ENCODE results near the gene BLM.

Gene BLM

DNA sequence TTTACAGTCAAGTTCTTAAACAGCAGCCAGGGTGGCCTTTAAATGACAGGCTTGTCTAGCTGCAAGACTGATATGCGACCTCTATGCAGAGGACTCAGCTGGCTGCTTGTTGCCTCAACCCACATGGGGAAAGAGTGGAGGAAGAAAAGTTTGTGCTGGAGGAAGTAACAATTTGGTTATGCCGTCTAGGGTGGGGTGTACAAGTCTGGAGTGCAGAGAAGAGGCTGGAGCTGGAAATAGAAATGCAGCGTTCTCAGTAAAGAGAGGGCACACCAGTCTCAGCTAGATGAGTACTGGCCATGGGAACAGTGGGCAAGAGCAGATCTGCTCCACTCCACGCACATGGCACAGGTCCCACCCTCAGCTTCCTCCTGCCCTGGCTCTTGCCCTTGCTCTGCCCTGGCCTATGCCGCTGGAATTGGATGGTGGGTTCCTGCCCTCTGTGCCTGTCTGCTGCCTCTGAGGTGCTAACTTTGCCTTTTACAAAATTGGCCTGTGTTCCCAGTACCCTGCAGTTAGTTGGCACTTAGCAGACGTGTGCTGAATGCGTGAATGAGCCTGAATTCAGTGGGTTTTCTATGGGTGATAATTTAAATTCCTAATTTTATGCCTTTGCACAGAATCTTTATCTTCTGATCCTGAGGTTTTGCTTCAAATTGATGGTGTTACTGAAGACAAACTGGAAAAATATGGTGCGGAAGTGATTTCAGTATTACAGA is 91.5 kb downstream of the BLM start:
- no peak for DNase-seq (ENCODE audit: low read depth)
- TF ChIP-seq POLR2A (IDR thresholded peaks at IDR 0.05; ENCODE audit: extremely low read depth, insufficient read length): no peak
- TF ChIP-seq CTCF (IDR thresholded peaks at IDR 0.05; ENCODE audit: low read depth, low read length): no peak
- TF ChIP-seq MYC (IDR thresholded peaks at IDR 0.05; ENCODE audit: low read depth, low read length): no peak
- no peak for TF ChIP-seq MAX (IDR thresholded peaks at IDR 0.05; ENCODE audit: low read depth, low read length)
- H3K4me3 ChIP-seq (ENCODE audit: low read depth, low read length): no peak overlapping the region

GRCh38 chr15:90809536-90809935 is 92.4 kb downstream of the BLM start:
- TF ChIP-seq POLR2A (IDR thresholded peaks at IDR 0.05; ENCODE audit: extremely low read depth, insufficient read length) (no peak), CTCF (IDR thresholded peaks at IDR 0.05; ENCODE audit: low read depth, low read length) (no peak), MAX (IDR thresholded peaks at IDR 0.05; ENCODE audit: low read depth, low read length) (no peak), MYC (IDR thresholded peaks at IDR 0.05; ENCODE audit: low read depth, low read length) (no peak)
- no peak for DNase-seq (ENCODE audit: low read depth)
- no peak overlapping the region for H3K4me3 ChIP-seq (ENCODE audit: low read depth, low read length)

DNA sequence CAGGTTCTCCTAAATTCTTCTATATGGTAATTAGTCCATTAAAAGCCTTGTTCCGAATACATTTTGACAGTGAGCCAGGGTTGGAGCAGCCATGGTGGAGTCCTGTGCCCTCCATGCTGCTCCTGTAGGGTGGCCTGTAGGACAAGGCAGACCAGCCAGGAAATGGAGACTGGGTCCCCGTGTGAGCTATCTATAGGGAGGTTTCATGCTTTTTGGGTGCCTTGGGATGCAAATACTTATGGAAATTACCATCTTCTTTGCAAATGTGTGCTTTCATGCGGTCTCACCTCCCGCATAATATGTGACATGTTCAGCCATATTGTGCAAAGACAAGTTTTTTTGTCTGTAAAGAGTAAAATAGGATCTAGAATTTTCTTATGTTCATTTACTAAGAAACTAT is 93.2 kb downstream of the BLM start:
- no peak for TF ChIP-seq POLR2A (IDR thresholded peaks at IDR 0.05; ENCODE audit: extremely low read depth, insufficient read length)
- TF ChIP-seq CTCF (IDR thresholded peaks at IDR 0.05; ENCODE audit: low read depth, low read length): no peak
- TF ChIP-seq MAX (IDR thresholded peaks at IDR 0.05; ENCODE audit: low read depth, low read length): no peak
- no peak for TF ChIP-seq MYC (IDR thresholded peaks at IDR 0.05; ENCODE audit: low read depth, low read length)
- no peak for DNase-seq (ENCODE audit: low read depth)
- H3K4me3 ChIP-seq (ENCODE audit: low read depth, low read length): no peak overlapping the region

DNA sequence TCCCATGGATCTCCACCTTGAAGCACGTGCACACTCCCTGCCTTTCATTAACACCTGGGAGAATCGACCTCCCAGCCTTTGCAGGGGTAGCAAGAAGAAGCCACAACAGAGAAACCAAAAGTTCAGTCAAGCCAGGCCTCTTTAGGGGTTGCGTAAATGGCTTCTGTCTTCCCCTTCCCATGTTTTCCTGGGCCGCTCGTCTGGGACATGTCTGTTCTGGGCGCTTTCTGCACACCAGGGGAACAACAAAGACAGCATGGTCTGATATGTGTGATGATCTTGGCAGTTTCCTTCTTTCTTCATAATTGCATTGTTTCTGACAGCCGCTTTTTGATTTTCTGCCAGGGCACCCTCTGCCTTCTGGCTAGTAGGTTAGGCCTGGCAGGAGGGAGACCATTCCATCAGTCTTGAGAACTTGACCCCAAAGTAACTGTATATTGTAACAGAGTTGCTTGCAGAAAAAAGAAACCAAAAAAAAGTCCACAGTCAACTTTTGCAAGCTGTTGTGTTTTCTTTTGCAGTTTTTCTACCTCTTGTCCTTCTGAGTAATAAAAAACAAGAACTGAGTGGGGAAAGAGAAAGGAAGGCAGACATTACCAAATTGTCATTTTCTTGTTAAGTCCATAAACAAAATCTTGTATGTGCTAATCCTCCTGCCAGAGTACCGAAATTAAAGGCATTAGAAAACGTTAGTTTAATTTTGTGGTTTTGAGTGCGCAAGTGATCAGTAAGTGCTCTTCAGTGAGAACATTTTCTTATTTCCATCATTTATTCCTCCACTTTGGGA is 95.2 kb downstream of the BLM start:
- TF ChIP-seq MYC (IDR thresholded peaks at IDR 0.05; ENCODE audit: low read depth, low read length): no peak
- no peak for TF ChIP-seq POLR2A (IDR thresholded peaks at IDR 0.05; ENCODE audit: extremely low read depth, insufficient read length)
- no peak for TF ChIP-seq CTCF (IDR thresholded peaks at IDR 0.05; ENCODE audit: low read depth, low read length)
- TF ChIP-seq MAX (IDR thresholded peaks at IDR 0.05; ENCODE audit: low read depth, low read length): no peak
- DNase-seq (ENCODE audit: low read depth): no peak
- H3K4me3 ChIP-seq (ENCODE audit: low read depth, low read length): no peak overlapping the region

GRCh38 chr15:90812958-90813265 is 95.8 kb downstream of the BLM start:
- no peak for TF ChIP-seq POLR2A (IDR thresholded peaks at IDR 0.05; ENCODE audit: extremely low read depth, insufficient read length)
- no peak for TF ChIP-seq CTCF (IDR thresholded peaks at IDR 0.05; ENCODE audit: low read depth, low read length)
- TF ChIP-seq MAX (IDR thresholded peaks at IDR 0.05; ENCODE audit: low read depth, low read length): no peak
- TF ChIP-seq MYC (IDR thresholded peaks at IDR 0.05; ENCODE audit: low read depth, low read length): no peak

More at GRCh38 chr15:90812958-90813265, 95.8 kb downstream of the BLM start:
- no peak for DNase-seq (ENCODE audit: low read depth)
- H3K4me3 ChIP-seq (ENCODE audit: low read depth, low read length): no peak overlapping the region

Data from NB4 (cell line).